ENCODE results near the gene CRLF1. TPM values are rescaled to one million over a fixed set of nuclear protein-coding genes. Genes with fewer than 3 reads are reported as not detected.

Gene CRLF1
- total RNA-seq, 1 donor from 2014 or later: not detected

GRCh38 chr19:18629166-18630088 is 22.8 kb upstream of the CRLF1 start:
- intact Hi-C loops (cut with micrococcal nuclease): no loop called here
- no peaks in the 10 kb centered on the region for H3K4me1 Mint-ChIP-seq (ENCODE audit: low read depth)
- H3K9me3 Mint-ChIP-seq: no peaks in the 10 kb centered on the region
- DNase-seq (ENCODE audit: low spot score): no peak
- no peak overlapping the region for H3K27ac Mint-ChIP-seq
- peaks cover 5% of the 10 kb centered on the region for H3K27me3 Mint-ChIP-seq (ENCODE audit: insufficient read depth)
- H3K36me3 Mint-ChIP-seq (ENCODE audit: low read depth): no peaks in the 10 kb centered on the region
- H3K4me3 Mint-ChIP-seq: no peak overlapping the region

- Mint-ChIP-seq H3K36me3 (ENCODE audit: low read depth) (no peaks in the 10 kb centered on the region), H3K27me3 (ENCODE audit: insufficient read depth) (peaks cover 7% of the 10 kb centered on the region), H3K9me3 (no peaks in the 10 kb centered on the region), H3K4me3 (no peak overlapping the region), H3K4me1 (ENCODE audit: low read depth) (no peaks in the 10 kb centered on the region), H3K27ac (no peak overlapping the region)
- intact Hi-C loops (cut with micrococcal nuclease): no loop called here
- DNase-seq (ENCODE audit: low spot score): no peak
Measured at GRCh38 chr19:18626906-18627305, 20.3 kb upstream of the CRLF1 start.

DNA sequence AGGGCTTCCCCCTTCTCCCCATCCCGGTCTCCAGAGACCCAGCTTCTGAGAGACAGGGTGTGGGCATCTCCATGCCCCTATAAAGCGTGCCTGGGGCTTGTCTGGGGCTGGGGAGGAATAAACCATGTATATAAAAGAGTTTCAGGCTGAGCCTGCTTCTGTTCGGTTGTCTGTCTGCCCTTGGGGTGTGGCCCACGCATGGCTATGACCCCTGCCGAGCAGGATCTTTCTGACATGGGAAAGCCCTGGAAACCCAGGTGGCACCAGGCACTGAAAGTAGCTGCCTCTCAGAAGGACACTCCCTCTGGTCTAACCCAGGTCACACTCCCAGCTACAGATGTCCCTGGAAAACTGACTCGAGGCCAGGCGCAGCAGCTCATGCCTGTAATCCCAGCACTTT is 14.3 kb upstream of the CRLF1 start:
- H3K27me3 Mint-ChIP-seq (ENCODE audit: insufficient read depth): peaks cover 11% of the 10 kb centered on the region
- no peaks in the 10 kb centered on the region for H3K9me3 Mint-ChIP-seq
- H3K27ac Mint-ChIP-seq: no peak overlapping the region
- DNase-seq (ENCODE audit: low spot score): no peak
- H3K4me1 Mint-ChIP-seq (ENCODE audit: low read depth): no peaks in the 10 kb centered on the region
- no peak overlapping the region for H3K4me3 Mint-ChIP-seq
- no peaks in the 10 kb centered on the region for H3K36me3 Mint-ChIP-seq (ENCODE audit: low read depth)
- intact Hi-C loops (cut with micrococcal nuclease): no loop called here

GRCh38 chr19:18620311-18620710 is 13.7 kb upstream of the CRLF1 start:
- intact Hi-C loops (cut with micrococcal nuclease): no loop called here
- Mint-ChIP-seq H3K36me3 (ENCODE audit: low read depth) (no peaks in the 10 kb centered on the region), H3K27me3 (ENCODE audit: insufficient read depth) (peaks cover 14% of the 10 kb centered on the region), H3K27ac (no peak overlapping the region), H3K4me3 (no peak overlapping the region), H3K9me3 (no peaks in the 10 kb centered on the region), H3K4me1 (ENCODE audit: low read depth) (no peaks in the 10 kb centered on the region)
- DNase-seq (ENCODE audit: low spot score): no peak

- Mint-ChIP-seq H3K27ac (no peak overlapping the region), H3K36me3 (ENCODE audit: low read depth) (no peaks in the 10 kb centered on the region), H3K9me3 (no peaks in the 10 kb centered on the region), H3K27me3 (ENCODE audit: insufficient read depth) (peaks cover 25% of the 10 kb centered on the region), H3K4me3 (no peak overlapping the region), H3K4me1 (ENCODE audit: low read depth) (no peaks in the 10 kb centered on the region)
- intact Hi-C loops (cut with micrococcal nuclease): no loop called here
- no peak for DNase-seq (ENCODE audit: low spot score)
Measured at GRCh38 chr19:18618236-18618635, 11.6 kb upstream of the CRLF1 start.

DNA sequence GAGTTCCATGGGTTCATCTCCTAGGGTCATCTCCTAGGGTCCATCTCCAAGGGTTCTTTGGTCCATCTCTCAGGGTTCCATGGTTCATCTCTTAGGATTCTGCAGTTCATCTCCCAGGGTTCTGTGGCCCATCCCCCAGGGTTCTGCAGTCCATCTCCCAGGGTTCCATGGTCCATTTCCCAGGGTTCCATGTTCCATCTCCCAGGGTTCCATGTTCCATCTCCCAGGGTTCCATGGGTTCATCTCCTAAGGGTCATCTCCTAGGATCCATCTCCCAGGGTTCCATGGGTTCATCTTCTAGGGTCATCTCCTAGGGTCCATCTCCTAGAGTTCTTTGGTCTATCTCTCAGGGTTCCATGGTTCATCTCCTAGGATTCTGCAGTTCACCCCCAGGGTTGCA is 11.0 kb upstream of the CRLF1 start:
- peaks cover 27% of the 10 kb centered on the region for H3K27me3 Mint-ChIP-seq (ENCODE audit: insufficient read depth)
- no peak overlapping the region for H3K27ac Mint-ChIP-seq
- H3K36me3 Mint-ChIP-seq (ENCODE audit: low read depth): no peaks in the 10 kb centered on the region
- no peaks in the 10 kb centered on the region for H3K9me3 Mint-ChIP-seq
- intact Hi-C loops (cut with micrococcal nuclease): no loop called here
- H3K4me3 Mint-ChIP-seq: no peak overlapping the region
- no peaks in the 10 kb centered on the region for H3K4me1 Mint-ChIP-seq (ENCODE audit: low read depth)
- no peak for DNase-seq (ENCODE audit: low spot score)

GRCh38 chr19:18616023-18616422 is 9.4 kb upstream of the CRLF1 start:
- DNase-seq (ENCODE audit: low spot score): no peak
- intact Hi-C loops (cut with micrococcal nuclease): no loop called here
- Mint-ChIP-seq H3K4me3 (no peak overlapping the region), H3K36me3 (ENCODE audit: low read depth) (no peaks in the 10 kb centered on the region), H3K27ac (no peak overlapping the region), H3K9me3 (no peaks in the 10 kb centered on the region), H3K27me3 (ENCODE audit: insufficient read depth) (peaks cover 37% of the 10 kb centered on the region), H3K4me1 (ENCODE audit: low read depth) (peaks cover 3% of the 10 kb centered on the region)

- intact Hi-C loops (cut with micrococcal nuclease): no loop called here
- Mint-ChIP-seq H3K36me3 (ENCODE audit: low read depth) (no peaks in the 10 kb centered on the region), H3K27ac (peak overlapping the region; percentile 40), H3K4me1 (ENCODE audit: low read depth) (peaks cover 5% of the 10 kb centered on the region), H3K4me3 (peak overlapping the region; percentile 54), H3K27me3 (ENCODE audit: insufficient read depth) (peaks cover 52% of the 10 kb centered on the region), H3K9me3 (no peaks in the 10 kb centered on the region)
- no peak for DNase-seq (ENCODE audit: low spot score)
Measured at GRCh38 chr19:18613589-18614234, 7.1 kb upstream of the CRLF1 start.

DNA sequence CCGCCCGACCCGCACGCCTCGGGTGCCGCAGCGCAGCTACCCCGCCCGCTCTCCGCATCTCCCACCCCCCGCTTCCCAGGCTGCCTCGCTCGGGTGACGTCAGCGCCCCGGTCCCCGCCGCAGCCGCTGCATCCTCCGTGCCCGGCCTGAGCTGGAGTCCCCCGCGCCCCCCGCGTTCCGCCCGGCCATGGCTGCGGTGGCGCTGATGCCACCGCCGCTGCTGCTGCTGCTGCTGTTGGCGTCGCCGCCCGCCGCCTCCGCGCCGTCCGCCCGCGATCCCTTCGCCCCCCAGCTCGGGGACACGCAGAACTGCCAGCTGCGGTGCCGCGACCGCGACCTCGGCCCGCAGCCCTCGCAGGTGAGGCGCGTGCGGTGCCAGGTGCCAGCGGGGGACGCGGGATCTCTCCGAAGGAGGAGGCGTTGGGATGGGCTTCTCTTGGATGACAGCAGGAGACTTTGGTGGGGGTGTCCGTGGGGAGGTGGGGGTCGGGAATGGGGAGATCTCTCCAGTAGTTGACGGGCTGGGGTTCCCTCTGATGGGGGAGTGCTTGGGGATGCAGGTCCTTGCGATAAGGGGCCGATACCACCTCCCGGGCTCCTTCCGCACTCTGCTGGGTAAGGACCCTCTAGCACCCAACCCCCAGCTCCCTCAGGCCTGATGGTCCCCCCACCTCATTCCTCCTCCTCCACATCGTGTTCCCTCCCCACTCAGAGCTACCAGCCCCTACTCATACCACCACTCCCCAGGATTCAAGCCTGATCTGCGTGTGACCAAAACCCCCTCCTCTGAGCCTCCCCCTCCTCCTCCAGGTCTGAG is 6.4 kb upstream of the CRLF1 start, which contains the start of gene TMEM59L:
TSS of gene TMEM59L (plus strand) at position 99 of the 817 bp plus-strand sequence. CDS start at position 188, 89 bp downstream.
- peaks cover 5% of the 10 kb centered on the region for H3K4me1 Mint-ChIP-seq (ENCODE audit: low read depth)
- intact Hi-C loops (cut with micrococcal nuclease): no loop called here
- H3K27me3 Mint-ChIP-seq (ENCODE audit: insufficient read depth): peaks cover 58% of the 10 kb centered on the region
- peak within 1 kb of the TSS; percentile 68 for H3K4me3 Mint-ChIP-seq
- DNase-seq (ENCODE audit: low spot score): peak; percentile 21
- peak within 1 kb of the TSS; percentile 40 for H3K27ac Mint-ChIP-seq
- no peaks in the 10 kb centered on the region for H3K9me3 Mint-ChIP-seq
- H3K36me3 Mint-ChIP-seq (ENCODE audit: low read depth): no peaks in the 10 kb centered on the region

DNA sequence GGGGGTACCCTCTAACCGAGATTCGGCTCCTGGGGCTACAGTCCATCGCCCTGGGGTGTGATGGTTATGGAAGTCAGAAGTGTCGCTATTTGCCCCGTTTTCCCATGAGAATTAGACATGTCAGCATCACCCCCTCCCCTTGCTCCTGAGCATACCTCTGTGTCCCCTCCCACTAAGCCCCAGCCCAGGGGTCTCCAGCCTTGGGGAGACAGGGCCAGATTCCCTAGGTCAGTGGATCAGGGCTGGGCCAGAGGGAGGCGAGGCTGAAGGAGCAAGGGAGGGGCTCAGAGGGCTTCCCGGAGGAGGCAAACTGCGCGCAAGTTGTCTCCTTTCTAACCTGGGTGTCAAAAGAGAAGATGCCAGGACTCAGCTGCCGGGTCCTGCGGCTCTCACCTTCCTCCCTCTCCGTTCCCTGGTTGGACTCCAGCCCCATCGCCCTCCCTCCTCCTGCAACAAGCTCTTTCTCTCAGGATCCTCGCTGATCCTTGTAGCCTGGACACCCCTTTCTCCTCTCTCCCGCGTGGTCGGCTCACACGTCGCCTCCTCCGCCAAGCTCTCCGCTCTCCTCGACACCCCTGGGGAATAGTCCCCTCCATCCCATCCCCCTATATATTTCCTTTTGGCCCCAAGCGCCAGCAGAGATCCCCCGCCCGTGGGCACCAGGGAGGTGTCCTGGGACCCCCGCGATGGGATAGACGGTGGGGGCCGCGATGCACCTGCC is 5.6 kb upstream of the CRLF1 start:
- Mint-ChIP-seq H3K36me3 (ENCODE audit: low read depth) (no peaks in the 10 kb centered on the region), H3K4me1 (ENCODE audit: low read depth) (peaks cover 5% of the 10 kb centered on the region), H3K9me3 (no peaks in the 10 kb centered on the region), H3K27ac (no peak overlapping the region), H3K27me3 (ENCODE audit: insufficient read depth) (peaks cover 60% of the 10 kb centered on the region), H3K4me3 (peak overlapping the region; percentile 68)
- DNase-seq (ENCODE audit: low spot score): no peak
- intact Hi-C loops (cut with micrococcal nuclease): no loop called here

GRCh38 chr19:18611327-18612050 is 4.9 kb upstream of the CRLF1 start:
- intact Hi-C loops (cut with micrococcal nuclease): no loop called here
- DNase-seq (ENCODE audit: low spot score): no peak
- Mint-ChIP-seq H3K27ac (no peak overlapping the region), H3K36me3 (ENCODE audit: low read depth) (no peaks in the 10 kb centered on the region), H3K4me1 (ENCODE audit: low read depth) (peaks cover 5% of the 10 kb centered on the region), H3K27me3 (ENCODE audit: insufficient read depth) (peaks cover 63% of the 10 kb centered on the region), H3K9me3 (no peaks in the 10 kb centered on the region), H3K4me3 (no peak overlapping the region)
